Ectodermal cell (in vitro differentiated cells): ENCODE results near the gene PLEKHH1.

ENCODE experiments used
- H3K27ac ChIP-seq: 2 replicates; pipeline ENCODE4 v1.7.0; 2013; ENCODE audit warnings: mild to moderate bottlenecking, low read depth, low read length; ENCODE audit not compliant: insufficient read depth, poor library complexity, severe bottlenecking
- H3K27me3 ChIP-seq: 2 replicates; pipeline ENCODE4 v1.7.0; 2013; ENCODE audit warnings: mild to moderate bottlenecking, low read length; ENCODE audit not compliant: insufficient read depth, control insufficient read depth, poor library complexity, severe bottlenecking
- H3K36me3 ChIP-seq: one replicate; pipeline ENCODE4 v1.7.0; 2013; ENCODE audit warnings: low read length; ENCODE audit not compliant: control insufficient read depth, insufficient read depth
- H3K4me1 ChIP-seq: one replicate; pipeline ENCODE4 v1.7.0; 2013; ENCODE audit warnings: low read length; ENCODE audit not compliant: control insufficient read depth, insufficient read depth
- H3K4me3 ChIP-seq: 2 replicates; pipeline ENCODE4 v1.7.0; 2013; ENCODE audit warnings: low read depth, low read length, control low read depth; ENCODE audit not compliant: insufficient read depth
- H3K9me3 ChIP-seq: 2 replicates; pipeline ENCODE4 v1.7.0; 2013; ENCODE audit warnings: mild to moderate bottlenecking, low read length, moderate library complexity; ENCODE audit not compliant: control insufficient read depth
- WGBS, 2 experiments: methylation state at CpG; one replicate each; pipeline ENCODE4 v1.1.7; 2013; ENCODE audit warnings: missing lambda C conversion rate in 2 of 2; 5-methylcytosine and 5-hydroxymethylcytosine counted together

PLEKHH1 gene

DNA sequence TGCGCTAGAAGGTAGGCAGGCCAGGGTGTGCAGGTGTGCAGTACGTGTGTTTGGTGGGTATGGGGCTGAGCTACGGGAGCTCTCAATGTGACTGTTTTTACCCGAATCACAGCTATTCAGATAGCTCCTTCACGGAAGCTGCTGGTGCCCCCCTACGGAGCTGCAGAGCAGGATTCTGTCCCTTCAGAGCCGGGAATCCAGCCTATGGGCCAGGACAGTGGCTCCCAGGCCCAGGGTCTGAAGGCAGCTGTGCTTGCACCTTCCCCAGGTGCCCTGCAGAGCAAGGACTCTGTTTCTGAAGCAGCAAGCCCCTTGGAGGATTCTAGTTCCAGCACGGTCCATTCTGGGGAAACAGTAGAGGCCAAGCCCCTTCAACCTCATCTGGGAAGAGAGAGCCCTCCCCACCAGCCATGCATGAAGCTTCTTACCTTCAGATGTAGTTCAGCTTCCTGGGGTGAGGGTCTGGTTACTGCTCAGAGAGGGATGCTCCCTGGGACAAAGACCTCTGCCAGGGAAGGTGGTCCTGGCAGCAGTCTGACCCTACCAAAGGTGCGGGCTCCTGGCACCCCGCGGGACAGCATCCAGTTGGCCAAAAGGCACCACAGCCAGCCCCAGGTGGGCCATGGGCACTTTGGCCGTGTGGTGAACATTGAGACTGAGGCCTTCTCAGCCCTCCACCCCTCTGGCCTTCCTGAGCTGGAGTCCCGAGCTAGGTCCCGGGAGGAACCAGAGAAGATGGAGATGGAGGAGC, 29.1 kb downstream of the PLEKHH1 start:
- H3K4me1 ChIP-seq: peaks cover 5% of the 10 kb centered on the region
- H3K27ac ChIP-seq: no peak overlapping the region
- WGBS, 2 experiments: 91% methylated on average over 14 of the region's 14 CpGs
- no peaks in the 10 kb centered on the region for H3K36me3 ChIP-seq
- no peak overlapping the region for H3K4me3 ChIP-seq
- no peaks in the 10 kb centered on the region for H3K9me3 ChIP-seq
- no peaks in the 10 kb centered on the region for H3K27me3 ChIP-seq

DNA sequence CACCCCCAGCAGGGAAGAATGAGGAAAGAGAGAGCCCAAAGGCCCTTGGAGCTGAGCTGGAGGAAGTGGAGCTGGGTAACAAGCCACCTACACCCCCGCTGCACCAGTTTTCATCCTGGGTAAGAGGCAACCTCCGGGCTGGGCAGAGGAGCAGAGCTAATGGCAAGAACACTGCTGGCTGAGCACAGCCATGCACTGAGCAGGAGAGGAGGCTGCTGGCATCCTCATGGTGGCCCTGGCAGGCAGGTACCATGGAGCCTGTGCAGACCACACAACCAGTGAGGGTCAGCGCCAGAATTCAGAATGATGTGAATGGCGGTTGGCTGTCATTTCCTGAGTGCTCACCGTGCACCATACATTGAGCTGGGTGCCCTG, 29.7 kb downstream of the PLEKHH1 start:
- no peaks in the 10 kb centered on the region for H3K9me3 ChIP-seq
- 96% methylated on average over 5 of the region's 5 CpGs for WGBS, 2 experiments
- H3K27ac ChIP-seq: no peak overlapping the region
- H3K4me1 ChIP-seq: peaks cover 5% of the 10 kb centered on the region
- no peaks in the 10 kb centered on the region for H3K36me3 ChIP-seq
- H3K27me3 ChIP-seq: no peaks in the 10 kb centered on the region
- no peak overlapping the region for H3K4me3 ChIP-seq

- Histone ChIP-seq H3K27me3 (no peaks in the 10 kb centered on the region), H3K9me3 (no peaks in the 10 kb centered on the region), H3K4me3 (no peak overlapping the region), H3K4me1 (peaks cover 7% of the 10 kb centered on the region), H3K27ac (no peak overlapping the region), H3K36me3 (no peaks in the 10 kb centered on the region)
- WGBS, 2 experiments: 91 to 95% methylated on average over 5 of the region's 5 CpGs
These were observed 31.1 kb downstream of the PLEKHH1 start for GRCh38 chr14:67564236-67564635.

DNA sequence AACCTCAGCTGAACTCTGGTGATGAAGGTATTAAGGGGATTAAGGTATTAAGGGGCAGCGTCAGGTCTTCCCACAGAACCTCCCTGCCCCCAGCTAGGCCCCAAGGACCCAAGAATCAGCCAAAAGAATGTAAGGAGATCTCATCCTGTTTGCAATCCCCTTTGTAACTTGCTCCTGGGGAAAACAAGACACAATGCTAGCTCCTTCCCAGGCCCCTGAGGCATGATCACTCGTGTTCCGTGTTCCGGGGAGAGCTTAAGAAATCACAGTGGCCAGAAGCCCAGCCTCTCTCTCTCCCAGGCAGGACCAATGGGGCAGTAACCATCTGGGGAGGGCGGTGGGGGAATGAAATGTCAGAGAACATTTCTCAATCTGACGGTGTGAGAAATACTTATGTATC, 33.8 kb downstream of the PLEKHH1 start:
- no peaks in the 10 kb centered on the region for H3K36me3 ChIP-seq
- no peaks in the 10 kb centered on the region for H3K9me3 ChIP-seq
- peak overlapping the region; percentile 11 for H3K27ac ChIP-seq
- WGBS, 2 experiments: 71 to 76% methylated on average over 6 of the region's 6 CpGs
- H3K27me3 ChIP-seq: no peaks in the 10 kb centered on the region
- H3K4me1 ChIP-seq: peaks cover 13% of the 10 kb centered on the region
- no peak overlapping the region for H3K4me3 ChIP-seq

- Histone ChIP-seq H3K9me3 (no peaks in the 10 kb centered on the region), H3K27ac (no peak overlapping the region), H3K36me3 (no peaks in the 10 kb centered on the region), H3K27me3 (no peaks in the 10 kb centered on the region), H3K4me1 (peaks cover 13% of the 10 kb centered on the region), H3K4me3 (no peak overlapping the region)
- WGBS, 2 experiments: 88 to 95% methylated on average over 3 of the region's 3 CpGs
These were observed 34.6 kb downstream of the PLEKHH1 start for GRCh38 chr14:67567654-67568053.

DNA sequence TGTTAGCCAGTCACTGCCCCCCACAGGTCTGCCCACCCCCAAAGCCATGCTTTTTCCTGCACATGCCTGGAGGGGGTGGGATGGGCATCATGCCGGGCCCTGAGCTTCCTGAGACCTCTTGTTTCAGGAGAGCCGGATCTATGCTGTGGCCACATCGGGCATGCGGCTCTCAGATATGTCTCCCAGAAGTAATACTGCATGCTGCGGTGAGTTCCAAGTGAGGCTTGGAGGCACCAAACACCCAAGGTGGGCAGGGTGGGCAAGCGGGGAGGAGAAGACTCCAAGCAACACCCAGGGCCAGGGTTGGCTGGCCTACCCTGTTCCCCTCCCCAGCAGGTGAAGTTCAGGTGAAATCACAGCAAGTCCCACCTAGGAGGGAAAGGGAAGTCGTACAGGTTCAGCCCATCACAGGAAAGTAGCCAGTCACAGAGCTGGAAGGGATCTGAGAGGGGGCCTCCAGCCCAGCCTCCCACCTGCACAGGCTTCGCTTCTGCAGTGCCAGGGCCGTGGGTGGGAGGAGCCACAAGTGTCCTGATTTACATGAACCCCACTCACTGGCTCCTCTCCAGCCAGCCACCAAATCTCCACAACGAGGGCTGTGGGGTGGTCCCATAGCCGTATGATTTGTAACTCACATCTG, 36.0 kb downstream of the PLEKHH1 start:
- Histone ChIP-seq H3K4me3 (no peak overlapping the region), H3K27me3 (no peaks in the 10 kb centered on the region), H3K27ac (no peak overlapping the region), H3K9me3 (no peaks in the 10 kb centered on the region), H3K36me3 (no peaks in the 10 kb centered on the region), H3K4me1 (peaks cover 13% of the 10 kb centered on the region)
- 84% methylated on average over 11 of the region's 11 CpGs for WGBS, 2 experiments

DNA sequence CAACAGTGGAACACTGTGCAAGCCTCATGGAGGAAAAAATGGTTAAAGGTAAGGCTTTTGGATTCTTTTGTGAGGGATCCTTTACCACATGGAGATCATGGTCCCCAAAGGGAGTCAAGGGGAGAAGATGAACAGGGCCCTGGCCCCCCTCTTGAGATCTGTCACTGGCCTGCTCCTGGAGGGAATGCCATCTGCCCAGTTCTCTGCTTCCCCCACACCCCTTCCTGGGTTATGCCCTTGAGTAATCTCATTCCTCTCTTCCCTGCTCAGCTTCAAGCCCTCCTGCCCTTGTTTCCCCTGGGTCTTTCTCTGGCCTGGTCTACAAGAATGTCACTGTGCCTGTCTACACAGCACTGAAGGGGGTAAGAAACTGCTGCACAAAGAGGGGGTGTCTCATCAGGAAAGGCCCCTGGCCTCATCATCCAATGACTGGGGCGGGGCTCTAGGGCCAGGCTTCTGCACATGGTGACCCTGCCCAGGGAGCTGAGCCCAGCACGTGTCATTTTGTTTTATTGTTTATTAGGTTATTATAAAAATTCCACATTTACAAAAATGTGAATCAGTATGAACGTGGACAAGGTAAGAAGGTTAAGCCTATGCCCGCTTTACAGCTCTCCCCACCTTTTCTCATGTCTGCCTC, 36.7 kb downstream of the PLEKHH1 start:
- no peak overlapping the region for H3K4me3 ChIP-seq
- no peaks in the 10 kb centered on the region for H3K27me3 ChIP-seq
- peaks cover 13% of the 10 kb centered on the region for H3K4me1 ChIP-seq
- no peaks in the 10 kb centered on the region for H3K9me3 ChIP-seq
- H3K36me3 ChIP-seq: no peaks in the 10 kb centered on the region
- 95 to 100% methylated on average over 3 of the region's 4 CpGs for WGBS, 2 experiments
- no peak overlapping the region for H3K27ac ChIP-seq

- Histone ChIP-seq H3K27ac (no peak overlapping the region), H3K36me3 (no peaks in the 10 kb centered on the region), H3K4me1 (peaks cover 13% of the 10 kb centered on the region), H3K27me3 (no peaks in the 10 kb centered on the region), H3K4me3 (no peak overlapping the region), H3K9me3 (no peaks in the 10 kb centered on the region)
- 94 to 95% methylated on average over 7 of the region's 7 CpGs for WGBS, 2 experiments
These were observed 37.4 kb downstream of the PLEKHH1 start for GRCh38 chr14:67570453-67570852.

DNA sequence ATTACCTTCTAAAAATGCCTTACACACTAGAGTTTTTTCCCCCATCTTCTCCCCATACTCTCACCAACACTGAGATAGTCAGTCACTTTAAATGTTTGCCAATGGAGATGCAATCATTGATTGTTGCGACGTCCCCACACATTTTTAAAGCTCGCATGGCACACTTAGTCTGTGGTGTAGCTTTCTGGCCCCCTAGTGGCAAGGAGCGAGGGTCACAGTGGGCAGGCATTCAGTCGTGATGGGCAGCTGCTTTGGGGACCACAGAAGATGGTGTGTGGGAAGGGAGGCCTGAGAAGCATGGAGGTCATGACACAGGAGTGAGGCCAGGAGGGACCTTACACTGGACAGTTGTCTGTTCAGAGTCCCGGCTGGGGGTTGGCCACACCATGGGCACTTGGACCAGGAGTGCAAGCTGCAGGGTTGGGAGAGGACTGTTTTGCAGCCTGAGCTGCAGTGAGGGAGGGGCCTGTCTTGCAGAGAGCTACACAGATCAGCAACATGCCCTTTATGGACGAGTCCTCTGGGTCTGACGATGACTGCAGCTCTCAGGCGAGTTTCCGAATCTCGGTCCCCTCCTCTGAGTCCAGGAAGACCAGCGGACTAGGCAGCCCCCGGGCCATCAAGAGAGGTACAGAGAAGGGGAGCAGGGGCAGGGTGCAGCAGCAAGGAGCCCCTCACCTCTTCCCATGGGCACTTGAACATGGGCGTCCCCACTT, 38.3 kb downstream of the PLEKHH1 start:
- H3K27me3 ChIP-seq: no peaks in the 10 kb centered on the region
- H3K36me3 ChIP-seq: no peaks in the 10 kb centered on the region
- WGBS, 2 experiments: 62 to 63% methylated on average over 14 of the region's 14 CpGs
- H3K4me1 ChIP-seq: peaks cover 9% of the 10 kb centered on the region
- H3K27ac ChIP-seq: no peak overlapping the region
- no peak overlapping the region for H3K4me3 ChIP-seq
- no peaks in the 10 kb centered on the region for H3K9me3 ChIP-seq

DNA sequence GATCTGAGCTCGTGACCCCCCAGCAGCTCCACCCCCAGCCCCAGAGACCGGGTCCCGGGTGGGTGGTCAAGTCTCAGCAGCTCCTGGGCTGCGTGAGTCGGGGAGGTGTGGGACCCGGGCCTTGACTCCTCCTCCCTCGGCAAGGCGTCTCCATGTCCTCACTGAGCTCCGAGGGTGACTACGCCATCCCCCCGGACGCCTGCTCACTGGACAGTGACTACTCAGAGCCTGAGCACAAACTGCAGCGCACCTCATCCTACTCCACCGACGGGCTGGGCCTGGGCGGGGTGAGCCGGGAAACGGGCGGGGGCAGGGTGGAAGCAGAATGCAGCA, 38.9 kb downstream of the PLEKHH1 start:
- Histone ChIP-seq H3K9me3 (no peaks in the 10 kb centered on the region), H3K4me1 (peaks cover 8% of the 10 kb centered on the region), H3K27me3 (no peaks in the 10 kb centered on the region), H3K4me3 (no peak overlapping the region), H3K36me3 (no peaks in the 10 kb centered on the region), H3K27ac (no peak overlapping the region)
- 94 to 95% methylated on average over 19 of the region's 19 CpGs for WGBS, 2 experiments
